HG03280 (cell line): Measurements from ENCODE around the gene LZTS3.

Experiments
- ATAC-seq: cut with Tn5 transposase; IDR thresholded peaks from one replicate; pipeline ENCODE4 v1.9.1; 2021; ENCODE audit warnings: mild to moderate bottlenecking, moderate library complexity; ENCODE audit not compliant: unreplicated experiment

Gene LZTS3

DNA sequence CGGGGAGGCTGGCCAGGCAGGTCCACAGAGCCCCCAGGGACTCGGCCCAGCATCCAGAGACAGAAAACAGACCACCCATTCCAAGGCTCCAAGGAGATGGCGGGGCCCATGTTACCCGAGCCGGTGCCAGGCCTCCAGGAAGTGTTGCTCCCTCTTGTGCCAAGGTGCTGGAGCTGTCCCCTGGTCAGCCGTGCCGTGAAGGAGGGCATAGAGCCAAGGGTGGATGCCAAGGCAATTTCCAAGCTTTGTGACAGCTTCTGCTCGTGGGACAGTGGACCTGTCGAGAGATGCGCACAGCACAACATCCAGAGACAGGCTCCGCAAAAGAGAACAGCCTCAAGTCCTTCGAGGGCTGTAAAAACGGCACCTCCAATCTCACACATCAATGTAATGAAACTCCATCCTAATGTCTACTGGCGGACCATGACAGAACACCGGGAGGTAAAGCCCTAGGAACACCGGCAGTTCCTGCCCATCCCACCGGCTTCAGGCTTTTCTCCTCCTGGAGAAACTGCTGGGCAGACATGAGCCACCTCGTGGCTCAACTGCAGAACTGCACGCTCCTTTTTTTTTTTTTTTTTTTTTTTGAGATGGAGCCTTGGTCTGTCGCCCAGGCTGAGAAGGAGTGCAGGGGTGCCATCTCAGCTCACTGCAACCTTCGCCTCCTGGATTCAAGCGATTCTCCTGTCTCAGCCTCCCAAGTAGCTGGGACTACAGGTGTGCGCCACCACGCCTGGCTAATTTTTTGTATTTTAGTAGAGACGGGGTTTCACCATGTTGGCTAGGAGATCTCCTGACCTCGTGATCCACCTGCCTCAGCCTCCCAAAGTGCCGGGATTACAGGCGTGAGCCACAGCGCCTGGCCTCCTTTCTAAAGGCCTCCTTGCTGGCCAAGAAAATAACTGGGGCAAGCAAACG, 57.9 kb downstream of the LZTS3 start:
- ATAC-seq: no peak
